NOMO-1 treated with DMSO at 0.1 percent for 48 hours (cell line): ENCODE data around the gene ANKRD62.

ENCODE experiments used
- DNase-seq: peaks from one replicate; lab custom pipeline; 2025; ENCODE audit not compliant: unreplicated experiment; lab: John Stamatoyannopoulos, UW

Gene ANKRD62

GRCh38 chr18:12165038-12165768 lies 71.6 kb downstream of the ANKRD62 start:
- DNase-seq, result no peak
